ENCODE data around the gene ZBTB2. TPM values are rescaled to one million over a fixed set of nuclear protein-coding genes. Genes with fewer than 3 reads are reported as not detected.

ZBTB2 gene, protein sequence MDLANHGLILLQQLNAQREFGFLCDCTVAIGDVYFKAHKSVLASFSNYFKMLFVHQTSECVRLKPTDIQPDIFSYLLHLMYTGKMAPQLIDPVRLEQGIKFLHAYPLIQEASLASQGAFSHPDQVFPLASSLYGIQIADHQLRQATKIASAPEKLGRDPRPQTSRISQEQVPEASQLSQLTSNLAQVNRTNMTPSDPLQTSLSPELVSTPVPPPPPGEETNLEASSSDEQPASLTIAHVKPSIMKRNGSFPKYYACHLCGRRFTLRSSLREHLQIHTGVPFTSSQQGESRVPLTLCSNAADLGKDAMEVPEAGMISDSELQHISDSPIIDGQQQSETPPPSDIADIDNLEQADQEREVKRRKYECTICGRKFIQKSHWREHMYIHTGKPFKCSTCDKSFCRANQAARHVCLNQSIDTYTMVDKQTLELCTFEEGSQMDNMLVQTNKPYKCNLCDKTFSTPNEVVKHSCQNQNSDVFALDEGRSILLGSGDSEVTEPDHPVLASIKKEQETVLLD
- total RNA-seq: 8.7 and 10.8 TPM in 2 replicates

DNA sequence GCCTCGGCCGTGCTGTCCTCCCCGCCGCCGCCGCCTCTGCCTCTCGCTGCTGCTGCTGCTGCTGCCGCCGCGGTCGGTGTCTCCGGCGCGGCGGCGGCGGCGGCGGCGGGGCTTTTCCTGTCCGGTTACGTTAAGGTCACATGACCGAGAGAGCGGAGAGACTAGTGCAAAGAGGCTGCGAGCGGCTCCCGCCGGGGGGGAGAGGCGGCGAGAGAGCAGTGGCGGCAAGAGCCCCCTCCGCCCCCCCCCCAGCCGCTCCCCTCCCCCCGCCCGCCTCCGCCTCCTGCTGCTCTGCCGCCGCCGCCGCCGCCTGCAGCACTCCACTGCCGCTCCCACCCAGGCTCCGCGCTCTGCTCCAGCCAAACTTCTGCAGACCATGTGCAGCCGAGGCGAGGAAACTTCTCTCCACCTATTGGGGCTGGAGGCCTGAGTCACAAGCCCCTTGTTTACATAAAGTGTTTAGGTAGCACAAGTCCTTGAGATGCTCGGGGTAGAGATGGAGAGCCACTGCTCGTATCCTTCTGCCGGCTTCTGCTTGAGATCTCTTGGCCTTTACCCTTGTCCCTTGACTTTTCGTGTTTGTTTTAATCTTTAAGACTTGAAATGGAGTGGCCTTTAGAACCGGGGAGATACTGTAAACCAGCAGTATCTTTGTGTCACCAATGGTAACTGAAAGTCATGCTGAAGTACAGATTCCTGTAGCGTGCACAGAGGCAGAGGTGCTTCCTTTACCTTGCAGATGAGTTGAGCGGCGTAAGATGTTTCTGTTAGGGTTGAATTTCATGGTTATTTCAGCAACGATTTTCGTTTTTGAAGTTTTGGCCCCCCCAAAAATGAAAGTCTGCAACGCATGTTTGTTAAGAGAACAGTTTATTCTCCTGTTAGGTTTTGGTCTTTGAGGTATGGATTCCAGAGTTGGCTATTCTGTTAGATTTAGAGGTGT, at the start of gene ZBTB2:
Gene ZBTB2 (minus strand): TSS at position 89 of the 943 bp plus-strand sequence. CDS start 17,922 bp downstream, outside the sequence.
- TF ChIP-seq, protein P1, sequence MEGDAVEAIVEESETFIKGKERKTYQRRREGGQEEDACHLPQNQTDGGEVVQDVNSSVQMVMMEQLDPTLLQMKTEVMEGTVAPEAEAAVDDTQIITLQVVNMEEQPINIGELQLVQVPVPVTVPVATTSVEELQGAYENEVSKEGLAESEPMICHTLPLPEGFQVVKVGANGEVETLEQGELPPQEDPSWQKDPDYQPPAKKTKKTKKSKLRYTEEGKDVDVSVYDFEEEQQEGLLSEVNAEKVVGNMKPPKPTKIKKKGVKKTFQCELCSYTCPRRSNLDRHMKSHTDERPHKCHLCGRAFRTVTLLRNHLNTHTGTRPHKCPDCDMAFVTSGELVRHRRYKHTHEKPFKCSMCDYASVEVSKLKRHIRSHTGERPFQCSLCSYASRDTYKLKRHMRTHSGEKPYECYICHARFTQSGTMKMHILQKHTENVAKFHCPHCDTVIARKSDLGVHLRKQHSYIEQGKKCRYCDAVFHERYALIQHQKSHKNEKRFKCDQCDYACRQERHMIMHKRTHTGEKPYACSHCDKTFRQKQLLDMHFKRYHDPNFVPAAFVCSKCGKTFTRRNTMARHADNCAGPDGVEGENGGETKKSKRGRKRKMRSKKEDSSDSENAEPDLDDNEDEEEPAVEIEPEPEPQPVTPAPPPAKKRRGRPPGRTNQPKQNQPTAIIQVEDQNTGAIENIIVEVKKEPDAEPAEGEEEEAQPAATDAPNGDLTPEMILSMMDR (IDR thresholded peaks at IDR 0.05; ENCODE audit: insufficient read depth, low read depth, low read length): no peak

DNA sequence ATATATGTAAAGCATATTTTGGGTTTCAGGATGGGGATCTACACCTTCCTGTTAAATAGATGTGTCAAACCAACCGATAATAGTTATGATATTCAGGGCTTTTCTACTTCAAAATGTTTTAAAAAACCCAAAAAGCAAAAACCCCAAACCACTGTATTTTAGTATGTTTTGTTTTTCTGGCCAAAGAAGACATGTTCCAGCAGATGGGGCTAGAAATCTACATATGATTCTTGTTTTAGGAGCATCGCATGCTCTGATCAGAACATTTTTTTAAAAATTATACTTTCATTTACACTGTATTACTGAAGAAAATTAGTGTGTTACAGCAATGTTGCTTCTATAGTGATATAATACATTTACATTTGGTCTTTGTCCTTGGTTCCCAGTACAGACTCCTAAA, 49.6 kb upstream of the ZBTB2 start:
- DNase-seq (ENCODE audit: low read depth): peak; percentile 61
- TF ChIP-seq, protein P1 (IDR thresholded peaks at IDR 0.05; ENCODE audit: insufficient read depth, low read depth, low read length): peak; percentile 45
- H3K4me3 ChIP-seq (ENCODE audit: low read depth, low read length): no peak overlapping the region

More for the DNA sequence above, at the start of gene ZBTB2:
- peak; percentile 87 for DNase-seq (ENCODE audit: low read depth)
- H3K4me3 ChIP-seq (ENCODE audit: low read depth, low read length): peak within 1 kb of the TSS; percentile 84

DNA sequence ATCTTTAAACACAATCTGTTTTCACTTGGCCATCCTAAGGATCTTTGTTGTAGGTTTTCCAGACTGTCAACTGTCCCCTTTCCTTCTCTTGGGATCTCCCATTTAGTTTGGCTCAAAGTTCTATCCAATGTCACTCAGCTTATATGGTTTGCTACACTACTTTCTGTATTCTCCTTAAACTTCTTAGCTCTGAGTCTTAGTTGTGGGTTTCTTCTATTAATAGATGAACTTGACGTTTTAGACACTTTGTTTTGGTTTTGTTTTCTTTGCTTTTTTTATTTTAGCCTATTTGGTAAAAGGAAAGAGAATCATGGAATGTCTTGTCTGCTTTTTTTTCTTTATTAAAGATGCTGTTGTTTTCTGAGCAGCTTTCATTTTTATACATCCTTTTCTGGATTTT, 49.1 kb upstream of the ZBTB2 start:
- TF ChIP-seq, protein P1 (IDR thresholded peaks at IDR 0.05; ENCODE audit: insufficient read depth, low read depth, low read length): no peak
- DNase-seq (ENCODE audit: low read depth): no peak
- no peak overlapping the region for H3K4me3 ChIP-seq (ENCODE audit: low read depth, low read length)

DNA sequence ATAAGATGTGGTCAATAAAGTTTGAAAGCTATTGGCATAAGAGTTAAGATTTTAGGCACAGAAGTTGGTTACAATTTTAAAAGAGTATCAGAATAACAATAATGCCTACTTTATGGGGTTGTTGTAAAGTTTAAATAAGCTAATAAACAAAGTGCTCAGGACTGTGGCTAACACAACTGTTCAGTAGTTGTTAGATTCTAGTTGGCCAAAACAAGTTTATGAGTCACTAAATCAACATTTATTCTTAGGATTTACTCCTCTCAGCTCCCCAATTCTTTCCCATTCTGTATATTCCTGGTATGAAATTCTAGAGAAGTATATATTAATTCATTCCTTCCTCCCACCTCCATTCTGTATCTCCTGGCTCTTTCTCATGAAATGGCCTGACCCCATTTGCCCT, 46.0 kb upstream of the ZBTB2 start:
- no peak overlapping the region for H3K4me3 ChIP-seq (ENCODE audit: low read depth, low read length)
- DNase-seq (ENCODE audit: low read depth): peak; percentile 36
- TF ChIP-seq, protein P1 (IDR thresholded peaks at IDR 0.05; ENCODE audit: insufficient read depth, low read depth, low read length): no peak

DNA sequence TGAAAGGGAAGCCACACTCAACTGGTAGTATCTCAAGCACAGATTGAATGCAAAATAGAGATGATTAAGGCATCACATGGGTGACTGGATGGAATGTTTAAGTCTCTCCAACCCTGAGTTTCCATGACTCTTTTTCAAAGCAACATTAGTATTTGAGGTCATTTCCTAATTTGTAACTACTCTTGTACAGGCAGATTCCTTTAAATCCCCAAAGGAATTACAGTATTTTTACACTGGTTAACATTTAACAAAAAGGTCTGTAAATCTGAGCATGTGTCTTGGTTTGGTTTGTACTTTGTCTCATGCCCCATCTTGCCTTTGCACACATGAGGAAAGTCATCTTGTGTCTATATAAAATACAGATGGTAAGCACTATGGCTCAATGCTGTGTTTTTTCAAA, 45.4 kb upstream of the ZBTB2 start:
- no peak overlapping the region for H3K4me3 ChIP-seq (ENCODE audit: low read depth, low read length)
- TF ChIP-seq, protein P1 (IDR thresholded peaks at IDR 0.05; ENCODE audit: insufficient read depth, low read depth, low read length): no peak
- peak; percentile 58 for DNase-seq (ENCODE audit: low read depth)

DNA sequence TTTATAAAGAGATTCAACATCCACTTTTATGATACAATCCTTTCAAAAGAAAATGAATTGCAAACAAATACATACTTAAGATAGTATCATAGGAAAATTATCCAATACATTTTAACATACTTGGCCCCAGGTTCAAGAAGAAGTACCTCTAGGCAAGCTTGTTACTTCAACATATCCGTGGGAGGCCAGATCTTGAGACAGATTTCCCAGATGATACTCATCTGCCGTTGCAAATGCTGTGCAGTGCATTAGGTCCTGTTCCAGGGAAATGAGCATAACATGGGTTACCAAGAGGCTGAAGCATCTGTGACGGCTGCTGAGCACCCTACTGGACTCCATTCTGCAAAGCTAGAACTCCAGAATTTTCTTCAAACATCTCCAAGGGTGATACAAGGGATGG, 44.9 kb upstream of the ZBTB2 start:
- peak; percentile 81 for DNase-seq (ENCODE audit: low read depth)
- TF ChIP-seq, protein P1 (IDR thresholded peaks at IDR 0.05; ENCODE audit: insufficient read depth, low read depth, low read length): no peak
- H3K4me3 ChIP-seq (ENCODE audit: low read depth, low read length): no peak overlapping the region
